NCI-H69 (cell line): ENCODE results near the gene EDC4.
"Not testable (repeated sequence)": the region's sequence is repeated elsewhere in the genome, so short reads cannot be mapped to it uniquely, and the experiment has no call there.

ENCODE experiments used
- DNase-seq: peaks from one replicate; lab custom pipeline; 2025; lab: John Stamatoyannopoulos, UW

EDC4 gene

DNA sequence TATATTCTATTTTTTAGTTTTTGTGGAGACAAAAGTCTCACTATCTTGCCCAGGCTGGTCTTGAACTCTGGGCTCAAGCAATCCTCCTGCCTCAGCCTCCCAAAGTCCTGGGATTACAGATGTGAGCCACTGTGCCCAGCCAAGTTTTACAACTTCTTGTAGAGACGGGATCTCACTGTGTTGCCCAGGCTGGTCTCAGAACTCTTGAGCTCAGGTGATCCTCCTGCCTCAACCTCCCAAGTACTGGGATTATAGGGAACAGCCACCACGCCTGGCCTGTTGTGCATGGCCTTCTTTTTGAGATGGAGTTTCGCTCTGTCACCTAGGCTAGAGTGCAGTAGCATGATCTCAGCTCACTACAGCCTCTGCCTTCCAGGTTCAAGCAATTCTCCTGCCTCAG is 19.2 kb upstream of the EDC4 start:
- no peak for DNase-seq

DNA sequence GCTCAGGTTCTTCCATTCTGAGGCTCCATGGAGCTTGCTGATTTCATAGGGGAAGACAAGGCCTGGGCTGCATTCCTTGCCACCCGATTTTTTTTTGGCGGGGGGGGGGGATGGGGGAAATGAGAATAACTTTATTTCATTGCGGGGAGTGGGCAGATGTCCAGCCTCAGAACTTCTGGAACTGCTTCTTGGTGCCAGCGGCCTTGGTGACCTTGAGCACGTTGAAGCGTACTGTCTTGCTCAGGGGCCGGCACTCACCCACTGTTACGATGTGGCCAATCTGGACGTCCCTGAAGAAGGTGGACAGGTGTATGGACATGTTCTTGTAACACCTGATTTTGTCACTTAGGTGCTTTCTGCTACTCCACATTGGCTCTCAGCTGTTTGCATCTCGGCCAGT is 17.1 kb upstream of the EDC4 start:
- DNase-seq, result no peak

- peak; percentile 32 for DNase-seq
These were observed 15.8 kb upstream of the EDC4 start for GRCh38 chr16:67856927-67857546.

DNA sequence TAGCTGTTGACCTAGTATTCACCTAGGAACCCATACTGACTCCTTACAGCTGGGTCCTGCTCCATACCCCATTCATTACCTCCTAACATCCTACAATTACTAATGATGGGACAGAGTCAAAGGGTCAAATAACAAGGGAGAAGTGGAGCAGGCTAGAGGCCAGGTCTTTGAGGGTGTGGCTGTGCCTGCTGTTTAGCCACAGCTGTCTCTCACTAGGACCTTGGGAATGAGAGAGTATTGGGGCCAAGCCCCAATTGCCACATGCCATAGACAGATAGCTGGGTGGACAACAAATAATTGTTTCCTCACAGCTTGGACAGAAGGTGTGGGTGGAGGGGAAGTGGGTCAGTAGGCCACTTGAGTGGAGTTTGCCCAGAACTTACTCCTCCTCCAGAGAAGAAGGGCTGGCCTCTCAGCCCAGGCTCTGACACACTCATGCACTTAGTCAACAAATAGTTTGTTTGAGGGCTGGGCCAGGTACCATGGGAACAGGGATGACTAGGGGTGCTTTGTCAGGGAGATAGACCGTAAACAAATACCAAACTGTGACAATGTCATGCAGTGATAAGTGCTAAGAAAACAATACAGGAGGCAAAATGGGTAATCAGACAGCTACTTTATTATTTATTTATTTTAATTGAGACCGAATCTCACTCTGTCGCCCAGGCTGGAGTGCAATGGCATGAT is 15.2 kb upstream of the EDC4 start:
- peak; percentile 81 for DNase-seq

DNA sequence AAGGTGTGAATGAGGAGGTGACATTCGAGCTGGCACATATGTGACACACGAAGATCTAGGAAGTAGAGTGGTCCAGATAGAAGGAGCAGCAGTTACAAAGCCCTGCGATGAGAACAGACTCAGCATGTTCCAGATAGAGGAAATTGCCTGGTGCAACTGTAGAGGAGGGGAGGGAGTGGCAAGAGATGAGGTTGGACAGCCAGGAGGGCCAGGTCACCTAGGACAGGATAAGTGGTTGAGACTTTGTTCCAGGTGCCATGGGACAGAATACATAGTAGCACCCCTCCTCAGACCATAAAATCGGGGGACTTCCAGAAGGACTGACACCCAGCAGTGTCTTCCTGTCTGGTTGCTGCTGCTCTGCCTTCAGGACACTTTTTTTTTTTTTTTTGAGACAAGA is 14.4 kb upstream of the EDC4 start:
- DNase-seq, result no peak

DNA sequence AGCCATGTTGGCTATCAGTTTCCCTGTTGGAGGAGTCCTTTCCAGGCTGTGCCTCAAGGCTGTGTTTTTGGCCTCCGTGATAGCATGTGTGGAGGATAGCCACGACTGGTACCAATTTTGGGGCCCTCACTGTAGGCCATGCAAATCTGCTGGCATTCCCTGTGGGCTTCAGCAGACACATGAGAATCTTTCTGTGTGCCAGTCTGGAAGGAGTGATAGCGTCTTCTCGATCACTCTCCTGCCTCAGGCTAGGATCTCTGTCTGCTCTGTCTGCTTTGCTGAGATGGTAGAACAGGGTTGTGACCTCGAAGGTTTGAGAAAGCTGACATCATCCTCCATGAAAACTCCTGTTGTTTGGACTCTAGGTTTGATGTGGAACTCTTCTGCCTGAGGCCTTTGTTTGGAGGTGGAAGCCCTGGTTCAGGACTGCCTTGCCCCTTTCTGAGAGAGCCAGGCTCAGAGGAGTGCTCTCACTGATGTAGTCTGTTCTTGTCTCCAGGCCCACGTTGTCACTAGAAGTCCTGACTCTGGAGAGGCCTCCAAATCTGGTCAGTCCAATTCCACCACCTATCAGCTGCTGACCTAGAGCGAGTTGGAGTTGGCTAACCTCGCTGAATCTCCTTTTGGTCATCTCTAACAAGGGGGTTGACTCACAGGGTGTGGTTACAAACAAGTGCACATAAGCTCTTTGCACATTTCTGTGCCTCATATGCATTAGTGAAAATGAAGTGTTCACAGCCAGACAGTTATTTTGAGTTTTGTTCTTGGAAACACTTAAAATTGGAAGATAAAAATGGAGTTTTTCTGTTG is 12.1 kb upstream of the EDC4 start:
- no peak for DNase-seq

DNA sequence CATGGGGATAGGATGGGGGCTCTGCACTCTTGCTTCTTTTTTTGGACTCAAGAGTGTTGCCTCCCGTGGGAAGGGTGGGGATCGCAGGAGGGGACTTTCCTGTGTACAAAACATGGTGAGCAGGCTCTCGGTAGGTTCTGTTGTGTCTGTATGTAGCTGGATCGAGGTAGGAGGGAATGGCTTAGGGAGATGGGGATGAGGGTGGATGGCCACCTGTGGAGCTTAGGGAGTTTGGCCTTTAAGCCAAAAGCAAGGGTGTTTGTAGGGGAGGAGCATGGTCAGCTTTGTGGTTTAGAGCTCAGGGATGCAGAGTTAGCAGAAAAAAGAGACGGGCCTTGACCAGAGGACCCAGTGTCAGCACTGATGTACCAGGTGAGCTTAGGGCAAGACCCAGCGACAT is 11.0 kb upstream of the EDC4 start:
- DNase-seq, result no peak

- DNase-seq, result no peak
These were observed 9.9 kb upstream of the EDC4 start for GRCh38 chr16:67862623-67863583.

DNA sequence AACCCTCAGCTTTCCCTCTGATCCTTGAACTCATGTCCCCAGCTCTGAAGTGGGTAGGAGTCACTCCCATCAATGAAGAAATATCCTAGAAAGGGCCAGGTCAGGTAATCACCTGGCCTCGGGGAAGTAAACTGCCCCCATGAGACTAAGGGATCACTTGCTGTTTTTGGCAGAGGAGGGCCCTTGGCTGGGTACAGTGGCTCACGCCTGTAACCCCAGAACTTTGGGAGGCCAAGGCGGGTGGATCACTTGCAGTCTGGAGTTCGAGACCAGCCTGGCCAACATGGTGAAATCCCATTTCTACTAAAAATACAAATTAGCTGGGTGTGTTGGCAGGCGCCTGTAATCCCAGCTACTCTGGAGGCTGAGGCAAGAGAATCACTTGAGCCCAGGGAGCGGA is 8.8 kb upstream of the EDC4 start:
- not testable (repeated sequence) for DNase-seq

GRCh38 chr16:67864594-67864993 is 8.3 kb upstream of the EDC4 start:
- no peak for DNase-seq

- DNase-seq, result peak; percentile 35
These were observed 7.5 kb upstream of the EDC4 start for GRCh38 chr16:67865318-67865717.

DNA sequence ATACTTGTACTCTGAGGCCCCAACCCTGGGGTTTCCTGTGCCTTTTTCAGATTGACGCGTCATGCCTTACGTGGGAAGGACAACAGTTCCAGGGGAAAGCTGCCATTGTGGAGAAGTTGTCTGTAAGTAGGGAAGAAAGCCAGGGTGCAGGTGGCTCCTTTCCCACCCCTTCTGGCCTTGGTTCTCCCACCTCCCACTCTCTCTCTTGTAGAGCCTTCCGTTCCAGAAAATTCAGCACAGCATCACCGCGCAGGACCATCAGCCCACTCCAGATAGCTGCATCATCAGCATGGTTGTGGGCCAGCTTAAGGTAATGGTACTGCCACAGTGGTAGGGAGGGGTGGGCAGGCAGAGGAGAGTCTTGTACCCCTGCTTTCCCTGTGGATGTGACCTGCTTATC is 4.6 kb upstream of the EDC4 start:
- no peak for DNase-seq

- no peak for DNase-seq
These were observed 3.2 kb upstream of the EDC4 start for GRCh38 chr16:67869653-67870052.

DNA sequence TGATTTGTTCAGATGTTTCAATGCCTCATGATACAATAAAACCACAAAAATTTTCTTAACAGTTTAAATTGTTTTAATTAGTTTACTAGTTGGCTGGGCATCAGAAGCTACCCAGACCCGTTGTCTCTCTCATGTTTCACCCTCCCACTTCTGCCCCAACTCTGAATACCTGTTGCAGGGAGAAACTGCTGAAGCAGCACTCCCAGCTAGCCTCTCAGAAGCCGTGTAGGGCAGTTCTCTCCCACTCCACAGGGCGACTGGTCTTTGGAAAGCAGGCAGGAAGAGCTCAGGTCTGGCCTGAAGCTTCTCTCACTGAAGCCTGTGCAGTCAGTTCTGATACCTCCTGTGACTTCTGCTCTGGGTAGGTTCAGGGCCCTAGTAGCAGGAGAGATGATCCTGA is 1.6 kb upstream of the EDC4 start:
- no peak for DNase-seq

DNA sequence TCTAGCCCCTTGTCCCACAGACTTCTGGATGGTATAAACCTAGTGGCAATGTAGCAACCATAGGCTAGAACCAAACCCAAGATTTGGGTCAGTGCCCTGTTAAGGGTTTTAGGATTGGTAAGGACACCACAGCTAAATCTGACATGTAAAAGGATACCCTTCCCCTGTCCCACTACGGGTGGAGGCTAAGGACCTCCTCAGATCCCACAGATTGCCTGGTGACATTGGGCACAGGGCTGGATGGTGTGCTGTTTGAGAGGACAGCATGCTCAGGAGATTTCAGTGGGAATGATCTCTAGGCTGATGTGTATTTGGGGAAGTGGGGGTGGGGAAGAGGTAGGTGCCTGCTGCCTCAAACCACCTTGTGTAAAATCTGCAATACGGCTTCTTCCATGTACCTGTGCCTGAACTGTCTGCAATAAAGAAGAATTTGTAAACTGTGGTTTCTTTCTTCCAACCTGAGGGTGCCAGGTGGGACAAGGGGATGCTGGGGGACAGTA is 671 bp upstream of the EDC4 start:
- DNase-seq, result no peak

DNA sequence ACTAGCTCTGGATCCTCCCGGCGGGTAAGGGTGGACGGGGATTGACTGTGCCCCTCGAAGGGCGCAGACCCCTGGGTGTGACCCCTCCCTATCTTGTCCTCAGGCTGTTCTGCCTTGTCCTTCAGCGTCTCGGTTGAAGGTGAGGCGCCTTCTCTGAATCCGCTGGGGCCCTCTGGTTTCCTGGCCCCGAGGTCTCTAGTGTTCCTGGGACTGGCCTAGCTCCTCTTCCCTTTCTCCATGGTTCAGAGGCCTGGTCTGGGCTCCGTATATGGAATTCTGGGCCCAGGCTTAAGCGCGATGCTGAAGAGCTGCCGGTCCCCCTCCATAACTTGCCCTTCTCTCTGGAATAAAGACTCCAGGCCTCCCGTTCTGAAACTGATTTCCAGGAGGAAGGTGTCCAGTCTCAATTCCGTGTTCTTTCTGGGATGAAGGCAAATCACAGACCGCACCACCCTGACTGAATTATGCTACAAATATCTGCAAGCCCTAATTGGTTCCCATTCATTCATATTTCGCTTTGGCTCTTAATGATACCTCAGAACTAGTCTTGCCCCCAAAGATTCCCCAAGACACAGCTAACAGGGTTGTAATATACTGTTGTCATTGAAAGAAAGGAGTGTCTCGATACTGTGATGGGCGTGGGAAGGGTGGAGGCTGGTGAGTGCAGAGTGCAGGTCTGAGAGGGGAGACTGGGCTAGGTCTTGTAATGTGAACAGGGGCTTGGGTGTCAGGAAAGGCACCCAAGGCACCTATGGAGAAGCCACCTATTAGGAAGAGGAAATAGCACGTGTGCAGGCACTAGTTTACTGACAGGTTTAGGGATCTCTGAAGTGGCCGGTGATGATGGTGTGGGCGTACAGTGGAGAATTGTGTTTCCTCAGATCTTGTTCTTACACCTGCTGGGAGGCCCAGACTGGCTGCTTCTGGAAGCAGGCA is 851 bp downstream of the EDC4 start:
- no peak for DNase-seq

DNA sequence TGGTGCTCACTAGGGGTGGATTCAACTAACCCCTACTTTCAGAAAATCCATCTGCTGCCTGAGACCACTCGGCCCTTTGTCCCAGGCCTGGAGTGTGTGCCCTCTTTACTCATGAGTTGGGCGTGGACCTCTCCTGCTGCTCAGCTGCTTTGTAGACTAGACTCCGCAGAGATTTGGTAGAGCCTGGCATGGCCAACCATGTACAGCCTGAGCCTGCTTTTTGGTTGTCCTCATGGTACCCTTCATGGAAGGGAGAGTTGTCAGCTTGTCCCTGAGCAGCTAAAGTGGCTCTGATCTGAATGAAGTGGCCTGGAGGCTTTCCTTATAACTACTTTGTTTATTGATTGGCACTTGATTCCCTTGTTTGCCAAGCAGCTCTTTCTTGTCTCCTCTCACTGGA is 1.5 kb downstream of the EDC4 start:
- no peak for DNase-seq

GRCh38 chr16:67877064-67877463 is 4.2 kb downstream of the EDC4 start:
- no peak for DNase-seq

DNA sequence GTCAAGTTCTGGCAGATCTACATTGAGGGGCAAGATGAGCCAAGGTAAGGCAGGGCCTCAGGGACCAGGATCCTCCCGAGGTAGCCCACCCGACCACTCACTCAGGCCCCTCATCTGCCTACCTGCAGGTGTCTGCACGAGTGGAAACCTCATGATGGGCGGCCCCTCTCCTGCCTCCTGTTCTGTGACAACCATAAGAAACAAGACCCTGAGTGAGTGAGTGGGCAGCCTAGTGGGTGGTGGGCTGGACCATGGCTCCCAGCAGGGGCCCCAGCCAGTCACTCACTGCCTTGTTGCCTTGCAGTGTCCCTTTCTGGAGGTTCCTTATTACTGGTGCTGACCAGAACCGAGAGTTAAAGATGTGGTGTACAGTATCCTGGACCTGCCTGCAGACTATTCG is 5.4 kb downstream of the EDC4 start:
- DNase-seq, result no peak

GRCh38 chr16:67878846-67879245 is 6.0 kb downstream of the EDC4 start:
- DNase-seq, result no peak

GRCh38 chr16:67879462-67879861 is 6.6 kb downstream of the EDC4 start:
- DNase-seq, result no peak
